Measurements from ENCODE around the gene PER1.

Gene PER1

DNA sequence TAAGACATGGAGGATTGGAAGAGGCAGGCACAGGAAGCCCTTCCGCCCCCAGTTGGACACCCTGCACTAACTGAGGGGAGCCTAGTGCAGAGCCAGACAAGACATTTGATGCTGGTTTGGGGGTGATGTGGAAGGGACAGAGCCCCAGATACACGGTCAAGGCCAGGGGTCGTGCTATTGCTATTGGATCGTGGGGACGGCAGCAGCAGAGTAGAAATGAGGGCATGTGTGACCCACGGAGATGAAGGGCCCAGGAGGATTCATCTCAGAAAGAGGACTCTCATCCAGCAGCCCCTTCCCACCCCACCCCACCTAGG is 12.6 kb upstream of the PER1 start:
- no peak for DNase-seq

DNA sequence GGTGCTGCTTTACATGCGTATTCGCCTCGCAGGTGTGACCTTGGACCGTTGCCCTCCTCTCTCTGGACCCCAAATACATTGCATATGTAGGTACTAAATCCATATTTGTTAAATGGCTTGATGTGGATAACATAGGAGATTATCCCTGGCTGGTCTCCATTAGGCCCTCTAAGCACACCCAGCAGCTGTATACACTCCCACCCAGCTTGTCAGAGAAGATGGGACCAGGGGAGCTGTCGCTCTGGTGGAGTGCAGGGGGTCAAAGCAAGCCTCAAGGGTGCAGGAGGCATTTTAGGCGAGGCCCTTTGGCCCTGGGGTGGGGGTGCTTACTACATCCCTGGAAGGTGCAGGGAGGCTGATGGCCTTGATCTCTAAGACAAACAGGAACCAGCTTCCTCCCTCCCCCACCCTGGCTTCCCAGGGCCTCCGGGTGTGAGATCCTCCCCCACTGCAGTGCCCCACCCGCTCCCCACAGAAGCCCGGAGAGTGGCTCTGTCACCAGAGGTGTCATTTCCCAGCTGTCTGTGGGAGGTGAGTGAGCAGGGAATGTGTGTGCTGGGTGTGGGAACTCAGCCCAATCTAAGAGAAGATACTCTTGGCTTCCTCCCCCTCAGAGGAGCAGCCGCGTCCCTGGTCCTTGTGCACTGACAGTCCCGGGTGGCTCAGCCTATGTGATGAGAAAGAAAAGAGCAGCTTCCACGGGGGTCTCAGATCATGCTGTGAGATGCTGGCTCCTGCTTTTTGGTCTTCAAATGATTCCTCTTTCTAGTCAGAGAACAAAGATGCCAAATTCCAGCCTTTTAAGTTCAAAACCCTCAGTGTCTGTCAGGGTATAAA is 12.0 kb upstream of the PER1 start:
- peak; percentile 40 for DNase-seq

DNA sequence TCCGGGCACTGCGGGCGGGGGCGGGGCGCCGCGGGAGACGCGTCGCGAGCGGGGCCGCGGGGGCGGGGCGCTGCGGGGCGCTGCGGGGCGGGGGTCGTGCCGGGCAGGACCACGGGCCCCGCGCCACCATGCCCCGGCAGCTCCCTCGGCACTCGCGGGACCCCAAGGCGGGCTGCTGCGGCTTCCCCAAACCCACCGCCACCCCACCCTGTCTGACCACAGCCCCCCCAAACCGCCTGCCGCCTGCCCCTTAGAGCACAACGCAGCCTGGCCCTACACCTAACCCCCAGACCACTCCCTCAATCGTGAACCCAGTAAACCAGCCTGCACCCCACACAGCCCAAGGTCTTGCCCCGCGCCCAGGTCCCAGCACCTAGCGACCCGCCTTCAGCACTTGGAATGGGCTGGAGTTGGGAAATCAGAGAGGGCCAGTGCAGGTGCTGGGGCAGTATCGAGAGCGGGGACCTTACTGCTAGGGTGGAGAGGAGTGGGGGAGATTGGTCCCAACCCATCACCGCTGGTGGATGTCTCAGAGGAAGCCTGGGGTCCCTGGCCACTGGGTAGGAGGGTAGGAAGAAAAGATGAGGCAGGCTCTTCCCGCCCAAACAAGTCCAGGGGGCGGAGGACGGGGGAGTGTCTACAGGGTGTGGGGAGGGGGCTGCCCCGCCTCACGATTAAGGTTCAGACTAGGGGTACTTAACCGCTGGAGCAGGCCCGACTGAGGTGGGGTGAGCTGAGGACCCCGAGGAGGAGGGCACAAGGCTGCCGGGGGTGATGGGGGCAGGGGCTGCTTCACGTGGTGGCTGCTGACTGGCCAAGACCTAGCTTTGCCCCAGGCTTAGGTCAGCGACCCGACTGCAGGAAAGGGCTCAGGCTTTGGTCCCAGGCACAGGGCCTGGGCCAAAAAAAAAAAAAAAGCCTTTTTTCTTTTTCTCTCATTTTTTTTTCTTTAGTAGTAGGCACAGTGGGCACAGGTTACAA is 11.1 kb upstream of the PER1 start:
- no peak for DNase-seq

DNA sequence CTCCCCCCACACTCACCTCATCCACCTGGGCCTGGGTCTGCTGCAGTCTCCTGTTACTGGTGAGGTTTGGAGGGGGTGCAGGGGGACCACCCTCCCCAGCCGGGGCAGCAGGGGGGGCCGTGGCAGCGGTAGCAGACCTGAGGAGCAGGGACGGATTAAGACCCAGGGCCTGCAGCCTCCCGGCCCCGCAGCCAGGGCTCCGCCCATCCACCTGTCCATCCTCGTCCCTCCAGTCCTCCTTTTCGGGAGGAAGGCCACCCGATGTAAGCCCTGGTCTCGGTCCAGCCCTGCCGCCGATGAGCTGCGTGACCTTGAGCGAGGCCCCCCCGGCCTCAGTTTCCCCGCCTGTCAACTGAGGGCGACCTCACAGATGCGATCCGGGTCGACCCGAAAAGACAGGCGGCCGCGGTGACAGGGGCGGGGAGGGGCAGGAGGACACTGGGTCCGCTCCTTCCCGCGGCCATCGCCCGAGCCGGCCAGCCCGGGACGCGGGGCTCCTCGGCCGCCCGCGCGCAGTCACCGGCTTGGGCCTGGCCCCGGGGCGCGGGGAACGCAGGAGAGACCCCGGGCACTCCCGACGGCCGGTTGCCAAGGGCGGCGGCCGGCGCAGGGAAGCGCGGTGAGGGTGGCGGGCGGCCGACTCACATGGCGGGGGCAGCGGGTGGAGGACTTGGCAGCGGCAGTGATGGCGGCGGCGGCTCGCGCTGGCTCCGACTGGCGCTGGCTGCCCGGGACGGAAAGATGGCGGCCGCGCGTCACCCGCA is 10.2 kb upstream of the PER1 start, which contains the start of gene VAMP2:
TSS of gene VAMP2 (minus strand) at position 716 of the 764 bp plus-strand sequence. CDS start at position 647, 69 bp downstream.
- peak; percentile 30 for DNase-seq

DNA sequence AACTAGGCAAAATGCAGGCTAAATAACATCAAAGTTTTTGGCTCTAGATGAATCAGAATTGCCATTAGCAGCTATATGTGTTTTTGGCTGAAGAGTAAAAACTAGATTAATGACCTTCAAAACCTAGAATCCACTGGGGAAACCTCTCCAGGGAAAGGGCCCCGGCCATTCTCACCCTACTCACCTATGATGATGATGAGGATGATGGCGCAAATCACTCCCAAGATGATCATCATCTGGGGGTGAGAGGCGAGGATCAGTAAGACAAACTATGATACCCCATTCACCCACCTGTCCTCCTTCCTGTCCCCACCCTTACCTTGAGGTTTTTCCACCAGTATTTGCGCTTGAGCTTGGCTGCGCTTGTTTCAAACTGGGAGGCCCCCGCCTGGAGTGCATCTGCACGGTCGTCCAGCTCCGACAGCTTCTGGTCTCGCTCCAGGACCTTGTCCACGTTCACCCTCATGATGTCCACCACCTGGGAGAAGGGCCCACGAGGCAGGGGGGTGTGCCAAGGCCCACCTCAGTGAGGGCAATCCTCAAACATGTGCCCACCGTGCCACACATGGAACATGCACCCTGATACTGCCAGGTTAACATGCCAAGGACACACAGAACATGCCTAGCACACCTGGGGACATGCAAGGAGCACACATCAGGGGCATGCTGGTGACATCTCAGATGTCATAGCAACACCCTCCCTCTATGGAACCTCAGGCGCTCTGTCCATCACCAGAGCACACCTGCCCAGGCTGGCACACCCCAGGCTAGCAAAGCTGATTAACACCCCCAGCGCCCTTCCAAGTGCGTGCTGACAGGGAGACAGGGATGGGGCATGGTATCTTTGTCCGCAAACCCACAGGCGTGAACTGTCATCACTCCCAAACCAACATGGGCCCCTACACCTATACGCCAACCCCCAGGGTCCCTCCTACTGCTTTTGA is 9.4 kb upstream of the PER1 start:
- no peak for DNase-seq

DNA sequence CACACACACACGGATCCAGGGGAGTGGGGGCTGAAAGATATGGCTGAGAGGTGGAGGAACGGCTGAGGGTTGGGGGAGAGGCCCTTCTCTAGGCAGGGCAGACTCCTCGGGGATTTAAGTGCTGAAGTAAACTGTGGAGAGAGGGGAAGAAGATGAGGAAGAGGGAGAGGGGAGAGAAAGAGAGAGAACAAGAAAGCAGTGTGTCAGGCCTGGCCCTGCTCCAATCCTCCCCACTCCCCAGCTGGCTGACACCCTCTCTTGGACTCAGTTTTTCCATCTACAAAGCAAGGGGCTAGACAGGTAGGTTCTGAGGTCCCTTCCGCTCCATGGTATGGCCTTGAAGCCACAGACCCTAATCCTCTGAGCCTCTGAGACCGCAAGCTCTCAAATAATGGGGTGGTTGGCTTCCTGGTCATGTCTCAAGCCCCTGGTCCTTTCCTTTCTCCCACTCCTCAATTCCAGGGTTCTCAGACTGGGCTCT is 8.6 kb upstream of the PER1 start:
- DNase-seq = no peak

DNA sequence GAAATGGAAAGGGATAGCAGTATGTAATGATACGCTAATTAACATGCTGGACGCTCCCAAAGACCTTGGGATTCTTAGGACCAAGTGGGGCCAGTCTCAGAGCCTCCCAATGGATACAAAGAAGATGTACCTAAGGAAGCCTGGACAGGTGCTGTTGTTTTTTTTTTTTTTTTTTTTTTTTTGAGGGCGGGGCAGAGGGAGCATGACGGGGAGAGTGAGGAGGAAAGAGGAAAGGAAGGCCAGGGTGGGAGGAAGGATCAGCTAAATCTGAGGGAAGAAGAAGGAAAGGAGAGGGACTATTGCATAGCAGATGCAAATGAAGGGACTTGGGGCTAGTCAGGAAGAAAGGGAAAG is 8.0 kb upstream of the PER1 start:
- no peak for DNase-seq

DNA sequence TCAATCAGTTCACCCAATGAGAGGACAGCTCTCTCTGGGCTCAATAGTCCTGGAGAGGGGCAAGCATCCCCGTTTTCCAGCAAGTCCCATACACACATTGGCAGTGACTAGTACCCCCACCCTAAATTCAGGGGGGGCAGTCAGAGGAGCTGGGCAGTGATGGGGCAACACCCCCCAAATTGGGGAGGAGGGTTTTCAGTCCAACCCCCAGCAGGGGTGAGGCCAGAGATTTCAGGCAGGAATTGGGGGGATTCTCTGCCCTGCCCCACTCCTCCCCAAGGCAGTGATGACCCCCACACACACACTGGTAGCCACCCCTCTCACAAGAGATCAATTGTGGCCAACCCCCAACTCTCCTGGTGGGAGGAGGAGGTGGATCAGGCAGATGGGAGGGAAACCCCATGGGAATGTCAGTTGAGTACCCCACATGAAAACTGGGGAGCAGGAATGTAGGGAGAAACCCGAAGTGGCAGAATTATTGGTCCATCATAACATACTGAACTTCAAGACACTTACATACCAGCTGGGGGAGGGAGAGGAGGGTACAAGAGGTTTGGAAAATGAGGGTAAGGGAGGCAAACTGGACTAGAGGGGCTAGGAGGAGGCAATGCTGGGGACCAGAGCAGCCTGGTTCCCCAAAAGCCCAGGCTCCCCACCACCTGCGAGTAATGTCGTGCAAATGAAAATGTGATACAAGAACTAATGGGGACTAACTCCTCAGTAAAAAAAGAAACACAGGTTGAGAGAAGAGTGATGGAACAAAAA is 7.4 kb upstream of the PER1 start:
- no peak for DNase-seq

DNA sequence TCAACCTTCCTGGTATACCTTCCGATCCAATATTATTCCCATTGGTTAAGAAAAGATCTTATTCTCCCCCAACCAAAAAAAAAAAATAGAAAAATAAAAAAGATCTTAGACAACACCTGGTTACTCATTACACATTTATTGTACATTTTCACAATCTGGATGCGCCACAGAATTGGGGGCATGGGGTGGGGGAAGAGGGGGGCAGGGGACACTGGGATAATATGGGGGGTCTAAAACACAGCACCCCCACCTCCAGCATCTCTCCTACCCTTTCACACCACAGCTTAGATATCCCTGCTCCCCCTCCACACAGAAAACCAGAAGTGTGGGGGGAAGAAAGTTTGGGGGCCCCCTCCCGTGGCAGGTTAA is 6.8 kb upstream of the PER1 start:
- no peak for DNase-seq

DNA sequence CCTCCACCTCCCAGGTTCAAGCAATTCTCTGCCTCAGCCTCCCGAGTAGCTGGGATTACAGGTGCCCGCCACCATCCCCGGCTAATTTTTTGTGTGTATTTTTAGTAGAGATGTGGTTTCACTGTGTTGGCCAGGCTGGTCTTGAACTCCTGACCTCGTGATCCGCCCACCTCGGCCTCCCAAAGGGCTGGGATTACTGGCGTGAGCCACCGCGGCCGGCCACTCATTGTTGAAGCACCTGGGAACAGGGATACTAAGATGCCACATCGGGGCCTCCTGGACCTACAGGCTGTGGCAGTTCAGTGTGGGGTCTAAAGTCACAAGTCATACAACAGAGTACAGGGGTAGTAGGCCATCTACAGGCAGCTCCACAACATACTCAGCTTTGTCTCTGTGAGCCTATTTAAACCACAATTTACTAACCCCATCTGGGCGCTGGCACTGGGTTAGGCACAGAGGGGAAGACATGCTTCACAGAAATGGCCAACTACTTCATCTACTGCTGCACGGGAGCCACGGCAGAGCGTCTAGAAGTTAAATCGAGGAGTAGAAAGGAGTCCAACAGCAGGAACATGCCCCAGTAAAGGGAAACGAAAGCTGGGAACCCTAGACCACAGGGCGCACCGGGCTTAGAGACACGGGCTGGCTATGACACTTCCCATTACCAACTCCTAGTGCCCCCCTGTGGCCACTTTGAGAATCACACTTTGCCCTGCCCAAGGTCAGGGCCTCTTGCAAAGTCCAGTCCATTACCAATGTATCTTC is 6.2 kb upstream of the PER1 start:
- peak; percentile 60 for DNase-seq

DNA sequence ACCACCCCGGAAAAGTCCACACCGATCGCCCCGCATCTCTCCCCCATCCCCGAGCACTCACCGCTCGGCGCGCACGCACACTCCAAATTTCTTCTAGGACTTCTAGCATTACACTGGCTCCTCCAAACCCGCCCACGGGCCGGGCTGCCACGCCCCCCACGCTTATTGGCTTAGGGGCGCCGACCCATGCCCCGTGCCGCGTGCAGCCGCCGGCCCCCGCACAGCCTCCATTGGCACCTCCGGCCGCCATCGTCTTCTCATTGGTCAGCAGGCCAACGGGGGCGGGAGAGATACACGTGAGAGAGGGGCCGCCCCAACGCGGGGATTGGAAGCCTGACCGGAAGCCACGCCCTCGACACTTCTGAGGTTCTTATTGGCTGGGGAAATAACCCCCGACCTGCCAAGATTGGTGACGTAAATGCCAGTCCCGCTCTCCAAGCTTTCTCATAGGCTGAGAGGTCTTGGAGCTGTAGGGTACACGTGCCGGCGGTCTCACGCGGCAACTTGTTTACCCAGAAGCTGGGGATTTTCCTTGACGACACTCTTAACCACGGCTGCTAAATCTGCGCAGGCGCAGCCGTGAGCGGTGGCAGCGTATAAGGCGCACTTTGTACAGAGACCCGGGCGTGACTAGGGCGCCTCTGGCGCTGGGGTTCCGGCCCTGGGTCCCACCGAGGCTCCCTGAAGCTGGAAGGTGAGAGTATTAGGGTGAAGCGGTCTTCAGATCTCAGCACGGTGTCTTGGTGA is 4.2 kb upstream of the PER1 start:
- DNase-seq = peak; percentile 100

DNA sequence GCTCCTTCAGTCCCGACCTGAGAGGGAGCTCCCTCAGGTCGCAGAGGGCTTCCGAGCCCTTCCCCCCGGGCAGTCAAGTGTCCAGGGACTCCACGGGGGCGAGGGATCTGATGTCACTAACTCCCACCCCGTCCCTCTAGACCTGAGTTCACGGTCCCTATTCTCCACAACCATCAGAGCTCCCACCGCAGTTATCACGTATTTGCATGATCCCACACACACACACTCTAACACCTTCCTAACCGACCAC is 3.7 kb upstream of the PER1 start:
- DNase-seq = no peak

DNA sequence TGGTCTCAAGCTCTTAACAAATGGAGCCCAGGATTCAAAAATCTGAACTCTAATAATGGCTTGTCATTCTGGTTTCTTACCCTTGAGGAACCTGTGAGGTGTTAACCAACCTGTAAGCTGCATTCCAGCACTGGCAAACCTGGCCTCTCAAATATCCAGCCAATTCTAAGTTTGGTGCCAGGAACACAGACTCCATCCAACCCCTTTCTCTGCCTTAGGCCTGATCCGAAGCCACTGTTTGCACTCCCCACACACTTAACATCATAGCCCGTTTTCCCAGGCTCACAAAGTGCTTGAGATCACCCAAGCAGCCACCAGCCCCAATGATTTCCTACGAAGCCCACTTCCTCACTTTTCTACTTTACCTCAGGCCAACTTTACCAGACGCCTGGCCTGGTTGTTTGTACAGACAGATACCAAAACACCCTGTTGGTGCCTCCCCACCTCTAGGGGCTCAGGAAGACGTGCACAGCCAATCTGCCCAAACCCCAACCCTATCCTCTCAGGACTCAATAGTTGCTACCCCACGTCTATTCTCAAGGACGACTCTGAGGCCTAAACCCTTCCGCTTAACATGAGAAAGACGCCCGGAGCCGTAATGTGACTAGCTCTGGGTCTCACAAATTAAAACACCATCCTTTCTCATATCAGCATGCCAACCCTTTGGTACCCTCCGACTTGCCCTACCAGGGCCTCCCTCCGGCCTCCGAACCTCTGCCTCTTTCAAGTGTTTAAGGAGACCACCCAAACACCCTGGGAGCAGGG is 3.2 kb upstream of the PER1 start:
- DNase-seq = no peak

DNA sequence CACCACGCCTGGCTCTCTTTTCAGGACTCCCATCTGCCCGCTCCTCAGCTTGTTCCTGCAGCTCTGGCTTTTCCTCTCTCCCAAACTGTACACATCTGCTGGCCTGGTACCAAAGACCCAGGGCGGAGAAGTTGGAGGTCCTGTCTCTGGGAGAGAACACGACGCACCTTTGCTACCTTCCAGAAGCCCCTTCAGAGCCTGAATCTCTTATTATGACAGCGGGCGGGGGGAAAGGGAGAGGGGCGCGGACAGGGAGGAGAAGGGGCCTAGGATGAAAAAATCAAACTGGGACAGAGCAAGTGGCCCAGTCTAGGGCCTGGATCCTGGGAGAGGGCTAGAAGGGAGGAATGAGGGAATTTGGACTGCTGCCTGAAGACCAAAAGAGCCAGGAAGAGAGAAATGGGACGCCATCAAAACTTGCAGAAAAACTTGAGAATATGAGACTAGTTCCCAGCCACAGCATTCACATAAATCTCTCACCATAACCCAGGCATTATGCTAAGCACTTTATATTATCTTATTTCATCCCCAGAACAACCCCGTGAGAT is 2.5 kb upstream of the PER1 start:
- DNase-seq = no peak

DNA sequence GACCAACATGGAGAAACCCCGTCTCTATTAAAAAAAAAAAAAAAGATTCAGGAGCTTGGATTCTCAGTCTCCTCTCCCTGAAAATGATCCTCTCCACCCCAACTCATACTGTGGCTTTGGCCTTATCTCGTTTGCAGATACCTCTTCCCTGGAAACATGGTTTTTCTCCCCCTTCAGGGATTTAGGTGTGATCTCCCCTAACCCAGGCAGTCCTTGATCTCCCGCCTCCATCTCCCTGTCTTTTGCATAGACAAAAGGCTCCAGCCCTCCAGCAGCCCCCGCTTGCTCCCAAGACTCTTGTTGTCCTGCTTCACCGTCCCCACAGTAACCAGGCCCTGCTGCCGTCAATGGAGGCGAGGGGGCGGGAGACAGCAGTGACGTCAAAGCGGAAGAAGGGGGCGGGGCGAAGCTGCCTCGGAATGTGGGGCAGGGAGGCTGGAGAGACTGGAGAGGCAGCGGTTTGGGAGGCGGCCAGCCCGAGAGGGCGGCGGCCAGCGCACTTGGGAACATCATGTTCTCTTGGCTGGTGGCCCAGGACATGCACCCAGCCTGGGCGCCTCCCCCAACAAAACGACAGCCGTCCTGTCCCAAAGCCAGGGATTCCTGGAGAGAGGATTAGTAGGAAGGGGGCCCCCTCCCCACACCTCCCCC is 1.9 kb upstream of the PER1 start:
- DNase-seq = peak; percentile 82

DNA sequence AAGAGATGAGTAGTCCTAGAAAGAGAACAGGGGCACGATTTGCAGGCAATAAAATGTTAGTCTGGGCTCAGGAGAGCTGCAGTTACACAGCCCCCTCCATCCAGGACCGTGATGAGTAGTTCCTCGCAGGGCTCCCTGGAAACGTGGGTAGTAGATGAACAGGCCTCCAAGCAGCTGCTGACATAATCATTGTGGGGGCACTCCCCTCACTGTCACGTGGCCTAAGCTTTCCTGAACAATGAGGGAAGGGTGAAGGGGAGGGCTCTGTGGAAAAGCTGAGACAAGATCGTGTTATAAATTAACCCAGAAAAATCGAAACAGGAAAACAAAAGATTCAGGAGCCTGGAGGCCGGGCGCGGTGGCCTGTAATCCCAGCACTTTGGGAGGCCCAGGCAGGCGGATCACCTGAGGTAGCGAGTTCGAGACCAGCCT is 1.3 kb upstream of the PER1 start:
- DNase-seq = peak; percentile 99

DNA sequence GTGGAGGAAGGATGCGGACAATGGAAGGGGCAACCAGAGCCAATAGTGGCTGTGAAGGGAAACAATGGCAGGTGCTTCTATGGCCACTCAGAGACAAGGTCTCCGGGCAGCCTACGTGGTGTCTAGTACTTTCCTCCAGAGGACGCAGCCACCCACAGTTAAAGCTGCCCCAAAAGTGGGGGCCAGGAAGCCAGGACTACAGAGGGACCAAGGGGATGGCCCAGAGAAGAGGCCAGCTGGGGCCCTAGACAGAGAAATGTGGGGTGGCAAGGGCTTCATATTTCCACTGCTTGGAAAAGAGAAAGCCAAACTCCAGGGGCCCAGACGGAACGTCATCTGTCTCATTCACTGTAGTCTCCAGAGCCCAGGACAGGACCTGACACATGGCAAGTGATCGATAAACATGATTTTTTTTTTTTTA is 837 bp upstream of the PER1 start:
- DNase-seq = no peak

DNA sequence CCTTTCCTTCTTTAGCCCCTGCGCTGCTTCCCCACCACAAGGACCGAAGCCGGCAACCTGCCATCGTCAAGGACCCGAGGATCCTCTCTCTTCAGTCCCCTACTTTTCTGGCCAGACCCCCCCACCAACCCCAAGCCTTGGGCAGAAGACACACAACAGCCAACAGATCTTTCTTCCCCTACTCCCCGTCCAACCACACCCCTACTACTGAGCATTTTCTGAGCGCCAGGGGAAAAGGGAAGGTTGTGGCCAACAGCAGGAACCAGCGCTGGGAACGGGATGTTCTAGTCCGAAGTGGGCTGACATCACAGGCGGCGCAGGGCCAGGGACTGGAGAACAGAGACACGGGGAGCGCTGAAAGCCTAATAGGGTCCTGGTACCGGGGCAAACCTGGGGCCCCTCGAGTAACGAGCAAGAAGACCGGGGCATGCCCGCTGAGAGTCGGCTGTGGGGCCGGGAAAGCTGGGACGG is 528 bp downstream of the PER1 start:
- DNase-seq = peak; percentile 8
